K562 (cell line): Measurements from ENCODE around the gene FANCC. TPM values are rescaled to one million over a fixed set of nuclear protein-coding genes. Genes with fewer than 3 reads are reported as not detected.

ENCODE experiments used
- CCAR2 ChIP-seq: fragments of 200-400 bp; formaldehyde crosslinking; IDR thresholded peaks from 2 replicates; pipeline ENCODE4 v1.6.1; 2017; ENCODE audit warnings: mild to moderate bottlenecking, low read depth, low read length
- CEBPG ChIP-seq, 3 experiments: fragments of 200-800 bp in 1 of 3; sonication (Bioruptor generic) in 1 of 3; sonication (generic) in 1 of 3; formaldehyde crosslinking in 1 of 3; IDR thresholded peaks in 2 of 3; conservative IDR thresholded peaks in 1 of 3; 2 replicates each; pipeline versions ENCODE4 v1.6.1 to v1.8.0; 2016 to 2022; ENCODE audit warnings: missing compliant biosample characterization in 2 of 3, missing genetic modification characterization in 2 of 3, mild to moderate bottlenecking in 1 of 3, missing genetic modification reagents in 1 of 3
- ELF4 ChIP-seq: fragments of 450-650 bp; formaldehyde crosslinking; IDR thresholded peaks from 2 replicates; pipeline ENCODE4 v1.4.0; 2022; ENCODE audit warnings: missing genetic modification characterization
- EP300 ChIP-seq: IDR thresholded peaks from 2 replicates; pipeline ENCODE4 v1.6.1; 2012; ENCODE audit warnings: low read length, improper control_type of control experiment
- ETV1 ChIP-seq: fragments of 450-650 bp; conservative IDR thresholded peaks from 2 replicates; pipeline ENCODE4 v1.6.1; 2016; ENCODE audit warnings: missing genetic modification characterization, control low read depth, low read depth, missing compliant biosample characterization
- KLF16 ChIP-seq: IDR thresholded peaks from 2 replicates; pipeline ENCODE4 v1.6.1; 2016; ENCODE audit warnings: antibody characterized with exemption
- LCOR ChIP-seq: sonication (generic); formaldehyde crosslinking; IDR thresholded peaks from 2 replicates; pipeline ENCODE4 v1.8.0; 2022; ENCODE audit warnings: mild to moderate bottlenecking, missing genetic modification reagents
- MEF2A ChIP-seq: IDR thresholded peaks from 2 replicates; pipeline ENCODE4 v1.6.1; 2011; ENCODE audit warnings: low read depth, mild to moderate bottlenecking, low read length, moderate library complexity; ENCODE audit not compliant: control insufficient read depth
- MYC ChIP-seq, 2 experiments: fragments of 250-450 bp in 1 of 2; sonication (Bioruptor Pico) in 1 of 2; IDR thresholded peaks; 2 replicates each; pipeline versions ENCODE4 v1.5.1 to v1.6.1; 2012 to 2021; ENCODE audit warnings: low read depth in 2 of 2, borderline replicate concordance in 1 of 2, improper control_type of control experiment in 1 of 2, low read length in 1 of 2, mild to moderate bottlenecking in 1 of 2, moderate library complexity in 1 of 2
- NBN ChIP-seq: fragments of 450-650 bp; IDR thresholded peaks from 2 replicates; pipeline ENCODE4 v1.6.1; 2016; ENCODE audit warnings: low read depth, mild to moderate bottlenecking
- RAD51 ChIP-seq: fragments of 450-650 bp; IDR thresholded peaks from 2 replicates; pipeline ENCODE4 v1.7.1; 2016; ENCODE audit warnings: low read depth, mild to moderate bottlenecking, borderline replicate concordance
- SIX5 ChIP-seq, 2 experiments: IDR thresholded peaks; 2 replicates each; pipeline ENCODE4 v1.6.1; 2011; ENCODE audit warnings: low read length in 2 of 2, borderline replicate concordance in 1 of 2, low read depth in 1 of 2, mild to moderate bottlenecking in 1 of 2, moderate library complexity in 1 of 2; ENCODE audit not compliant: insufficient read depth in 1 of 2
- TBL1XR1 ChIP-seq, 2 experiments: IDR thresholded peaks; 2 replicates each; pipeline ENCODE4 v1.6.1; 2012; ENCODE audit warnings: improper control_type of control experiment in 2 of 2, low read length in 2 of 2, mild to moderate bottlenecking in 1 of 2
- ZNF253 ChIP-seq: fragments of 250-450 bp; sonication (Bioruptor Pico); conservative IDR thresholded peaks from 2 replicates; pipeline ENCODE4 v1.6.1; 2021; ENCODE audit warnings: mild to moderate bottlenecking
- ZNF584 ChIP-seq: fragments of 200-800 bp; sonication (Bioruptor generic); IDR thresholded peaks from 2 replicates; pipeline ENCODE4 v1.6.1; 2016; ENCODE audit warnings: low read depth, mild to moderate bottlenecking, missing genetic modification characterization, missing compliant biosample characterization
- ZNF699 ChIP-seq: fragments of 250-450 bp; sonication (Bioruptor Pico); IDR thresholded peaks from 2 replicates; pipeline ENCODE4 v1.8.0; 2021; ENCODE audit warnings: mild to moderate bottlenecking, moderate library complexity; ENCODE audit not compliant: insufficient replicate concordance
- polyA plus RNA-seq, 8 experiments: library from polyadenylated mRNA; depleted of rRNA in 4 of 8; stranded (reverse) in 5 of 8; unstranded in 3 of 8; fragments of >200 nt; fragmentation: Nextera tagmentation in 2 of 8; fragmentation: Illumina TruSeq in 1 of 8; extraction: Ambion mirVana in 2 of 8; extraction: Trizol in 1 of 8; gene quantifications; 2 replicates each; pipeline versions ENCODE4 v1.2.1 to v1.2.3, GENCODE V29; 2011 to 2014; ENCODE audit warnings: inconsistent platforms in 1 of 8, missing spikeins in 1 of 8
- total RNA-seq, 7 experiments: library from RNA; depleted of rRNA in 6 of 7; stranded (reverse); fragments of >200 nt in 6 of 7; fragmentation: Illumina TruSeq in 2 of 7; extraction: Trizol in 2 of 7; gene quantifications; 2 replicates each; pipeline versions ENCODE4 v1.2.1 to v1.2.3, GENCODE V29; 2011 to 2021; ENCODE audit warnings: low replicate concordance in 1 of 7
- TF ChIP-seq, protein P1 (sequence below): fragments of 450-650 bp; formaldehyde crosslinking; IDR thresholded peaks from 2 replicates; pipeline ENCODE4 v1.4.0; 2020; ENCODE audit warnings: mild to moderate bottlenecking, moderate library complexity
- TF ChIP-seq, protein P2 (sequence below), 2 experiments: IDR thresholded peaks in 1 of 2; conservative IDR thresholded peaks in 1 of 2; 2 replicates each; pipeline ENCODE4 v1.6.1; 2016; ENCODE audit warnings: low read depth in 2 of 2, mild to moderate bottlenecking in 1 of 2, missing compliant biosample characterization in 1 of 2, missing genetic modification characterization in 1 of 2, moderate library complexity in 1 of 2
- TF ChIP-seq, protein P3 (sequence below): fragments of 250-450 bp; sonication (Bioruptor Pico); IDR thresholded peaks from 2 replicates; pipeline ENCODE4 v1.4.0; 2020; ENCODE audit warnings: mild to moderate bottlenecking, moderate library complexity

Gene FANCC
- total and polyA plus RNA-seq, 9 of the 15 experiments (the other 6 are each of a cell fraction or from before 2014, with no cell fraction given) = 4.6 to 18.4 (median 14.2) TPM

DNA sequence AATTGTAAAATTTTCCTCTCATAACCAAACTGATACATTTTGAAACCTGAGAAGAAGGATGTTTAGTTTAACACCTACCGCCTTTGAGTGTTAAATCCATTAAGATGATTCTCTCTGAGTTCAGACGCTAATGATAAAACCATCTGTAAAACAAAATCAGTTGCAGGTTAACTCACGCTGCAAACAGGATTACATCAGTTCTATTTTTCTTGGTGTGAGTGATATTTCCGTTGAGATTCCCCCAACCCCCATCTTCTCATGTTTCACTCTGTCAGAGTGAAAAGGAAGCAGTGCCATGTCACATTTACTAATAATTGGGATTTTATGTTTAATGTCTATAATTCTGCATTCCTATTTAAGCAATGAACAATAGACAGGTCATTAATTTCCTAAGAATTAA, 146.5 kb downstream of the FANCC start (continued):
- TF ChIP-seq TBL1XR1 (IDR thresholded peaks at IDR 0.05; ENCODE audit: low read length in 2 of 2) (0 out of 4 replicates have a peak, but pooled peaks of 1 of the 2 experiments have one; percentile 10), ZNF253 (CRISPR knock-in tag) (no peak), MEF2A (peak; percentile 90), CEBPG (CRISPR knock-in tag; IDR thresholded peaks at IDR 0.05) (no peak), CEBPG (tag; conservative IDR thresholded peaks at IDR 0.05 in 1 of 2, IDR thresholded peaks at IDR 0.05 in 1 of 2) (peak in 1 of 2 experiments; percentile 77; a peak in 2 of 4 replicates), ELF4 (CRISPR knock-in tag) (no peak), KLF16 (no peak), EP300 (peak; percentile 85), ZNF699 (no peak), LCOR (CRISPR knock-in tag) (no peak), MYC (IDR thresholded peaks at IDR 0.05; ENCODE audit: low read depth, low read length) (no peak), MYC (CRISPR knock-in tag; IDR thresholded peaks at IDR 0.05; ENCODE audit: borderline replicate concordance, low read depth) (no peak), CCAR2 (no peak), NBN (no peak), ZNF584 (CRISPR knock-in tag) (peak; percentile 64; the same call in 1 of the 2 replicates), SIX5 (IDR thresholded peaks at IDR 0.05; ENCODE audit: borderline replicate concordance in 1 of 2, insufficient read depth in 1 of 2, low read depth in 1 of 2, low read length in 2 of 2) (no peak), ETV1 (tag) (0 out of 2 replicates have a peak, but pooled peaks have one; percentile 15), RAD51 (no peak)
- TF ChIP-seq, protein P1, sequence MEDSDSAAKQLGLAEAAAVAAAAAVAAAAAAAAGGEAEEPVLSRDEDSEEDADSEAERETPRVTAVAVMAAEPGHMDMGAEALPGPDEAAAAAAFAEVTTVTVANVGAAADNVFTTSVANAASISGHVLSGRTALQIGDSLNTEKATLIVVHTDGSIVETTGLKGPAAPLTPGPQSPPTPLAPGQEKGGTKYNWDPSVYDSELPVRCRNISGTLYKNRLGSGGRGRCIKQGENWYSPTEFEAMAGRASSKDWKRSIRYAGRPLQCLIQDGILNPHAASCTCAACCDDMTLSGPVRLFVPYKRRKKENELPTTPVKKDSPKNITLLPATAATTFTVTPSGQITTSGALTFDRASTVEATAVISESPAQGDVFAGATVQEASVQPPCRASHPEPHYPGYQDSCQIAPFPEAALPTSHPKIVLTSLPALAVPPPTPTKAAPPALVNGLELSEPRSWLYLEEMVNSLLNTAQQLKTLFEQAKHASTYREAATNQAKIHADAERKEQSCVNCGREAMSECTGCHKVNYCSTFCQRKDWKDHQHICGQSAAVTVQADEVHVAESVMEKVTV (CRISPR knock-in tag) = no peak
- TF ChIP-seq, protein P2, sequence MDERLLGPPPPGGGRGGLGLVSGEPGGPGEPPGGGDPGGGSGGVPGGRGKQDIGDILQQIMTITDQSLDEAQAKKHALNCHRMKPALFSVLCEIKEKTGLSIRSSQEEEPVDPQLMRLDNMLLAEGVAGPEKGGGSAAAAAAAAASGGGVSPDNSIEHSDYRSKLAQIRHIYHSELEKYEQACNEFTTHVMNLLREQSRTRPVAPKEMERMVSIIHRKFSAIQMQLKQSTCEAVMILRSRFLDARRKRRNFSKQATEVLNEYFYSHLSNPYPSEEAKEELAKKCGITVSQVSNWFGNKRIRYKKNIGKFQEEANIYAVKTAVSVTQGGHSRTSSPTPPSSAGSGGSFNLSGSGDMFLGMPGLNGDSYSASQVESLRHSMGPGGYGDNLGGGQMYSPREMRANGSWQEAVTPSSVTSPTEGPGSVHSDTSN (CRISPR knock-in tag; IDR thresholded peaks at IDR 0.05; ENCODE audit: low read depth) = no peak
- TF ChIP-seq, protein P2 (tag; conservative IDR thresholded peaks at IDR 0.05; ENCODE audit: low read depth) = peak; percentile 27; the same call in 1 of the 2 replicates
- TF ChIP-seq, protein P3, sequence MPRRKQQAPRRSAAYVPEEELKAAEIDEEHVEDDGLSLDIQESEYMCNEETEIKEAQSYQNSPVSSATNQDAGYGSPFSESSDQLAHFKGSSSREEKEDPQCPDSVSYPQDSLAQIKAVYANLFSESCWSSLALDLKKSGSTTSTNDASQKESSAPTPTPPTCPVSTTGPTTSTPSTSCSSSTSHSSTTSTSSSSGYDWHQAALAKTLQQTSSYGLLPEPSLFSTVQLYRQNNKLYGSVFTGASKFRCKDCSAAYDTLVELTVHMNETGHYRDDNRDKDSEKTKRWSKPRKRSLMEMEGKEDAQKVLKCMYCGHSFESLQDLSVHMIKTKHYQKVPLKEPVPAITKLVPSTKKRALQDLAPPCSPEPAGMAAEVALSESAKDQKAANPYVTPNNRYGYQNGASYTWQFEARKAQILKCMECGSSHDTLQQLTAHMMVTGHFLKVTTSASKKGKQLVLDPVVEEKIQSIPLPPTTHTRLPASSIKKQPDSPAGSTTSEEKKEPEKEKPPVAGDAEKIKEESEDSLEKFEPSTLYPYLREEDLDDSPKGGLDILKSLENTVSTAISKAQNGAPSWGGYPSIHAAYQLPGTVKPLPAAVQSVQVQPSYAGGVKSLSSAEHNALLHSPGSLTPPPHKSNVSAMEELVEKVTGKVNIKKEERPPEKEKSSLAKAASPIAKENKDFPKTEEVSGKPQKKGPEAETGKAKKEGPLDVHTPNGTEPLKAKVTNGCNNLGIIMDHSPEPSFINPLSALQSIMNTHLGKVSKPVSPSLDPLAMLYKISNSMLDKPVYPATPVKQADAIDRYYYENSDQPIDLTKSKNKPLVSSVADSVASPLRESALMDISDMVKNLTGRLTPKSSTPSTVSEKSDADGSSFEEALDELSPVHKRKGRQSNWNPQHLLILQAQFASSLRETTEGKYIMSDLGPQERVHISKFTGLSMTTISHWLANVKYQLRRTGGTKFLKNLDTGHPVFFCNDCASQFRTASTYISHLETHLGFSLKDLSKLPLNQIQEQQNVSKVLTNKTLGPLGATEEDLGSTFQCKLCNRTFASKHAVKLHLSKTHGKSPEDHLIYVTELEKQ = no peak
